Activated CD8-positive, alpha-beta memory T cell treated with anti-CD3 and anti-CD28 coated beads, Interleukin-2, amount 50 U/mL, for 4 hours (primary cell): ENCODE data around the gene DPYSL5.

ENCODE experiments used
- DNase-seq: peaks from one replicate; pipeline ENCODE4 v3.0.0-alpha.2; 2020

DPYSL5 gene

GRCh38 chr2:26934985-26935384, 87.1 kb downstream of the DPYSL5 start:
- no peak for DNase-seq

- no peak for DNase-seq
These were observed 88.9 kb downstream of the DPYSL5 start for GRCh38 chr2:26936855-26937254.

DNA sequence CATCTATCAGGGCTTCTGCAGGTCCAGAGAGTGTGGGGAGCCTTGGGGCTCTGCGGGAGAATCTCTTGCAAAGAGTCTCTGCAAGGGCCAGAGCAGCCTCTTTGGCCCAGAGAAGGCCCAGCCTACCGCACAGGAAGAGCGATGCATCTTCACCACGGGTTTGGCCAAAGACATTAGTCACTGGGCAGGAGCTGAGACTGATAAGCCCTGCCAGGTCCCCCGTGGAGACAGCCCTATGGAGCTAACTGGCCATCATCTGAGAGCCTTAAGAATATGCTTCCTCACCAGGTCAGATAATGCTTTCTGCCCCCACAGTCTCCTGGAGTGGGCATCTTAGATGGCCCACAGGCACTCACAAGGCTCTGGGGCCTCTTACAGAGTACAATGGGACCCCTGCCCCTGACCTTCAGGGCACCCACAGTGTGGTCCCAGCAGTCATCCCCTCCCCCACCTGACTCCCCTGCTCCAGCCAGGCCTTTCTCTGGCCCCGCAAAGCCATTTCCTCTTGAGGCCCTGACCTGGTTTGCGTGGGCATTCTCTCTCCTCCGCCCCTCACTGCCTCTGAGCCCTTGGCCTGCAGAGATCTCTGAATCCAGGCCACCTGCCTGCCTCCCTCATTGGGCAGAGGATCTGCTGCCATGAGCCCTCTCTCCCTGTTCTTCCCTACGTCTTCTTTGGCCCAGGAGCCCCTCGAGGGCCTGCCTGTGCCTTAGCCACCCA, 90.6 kb downstream of the DPYSL5 start:
- no peak for DNase-seq

DNA sequence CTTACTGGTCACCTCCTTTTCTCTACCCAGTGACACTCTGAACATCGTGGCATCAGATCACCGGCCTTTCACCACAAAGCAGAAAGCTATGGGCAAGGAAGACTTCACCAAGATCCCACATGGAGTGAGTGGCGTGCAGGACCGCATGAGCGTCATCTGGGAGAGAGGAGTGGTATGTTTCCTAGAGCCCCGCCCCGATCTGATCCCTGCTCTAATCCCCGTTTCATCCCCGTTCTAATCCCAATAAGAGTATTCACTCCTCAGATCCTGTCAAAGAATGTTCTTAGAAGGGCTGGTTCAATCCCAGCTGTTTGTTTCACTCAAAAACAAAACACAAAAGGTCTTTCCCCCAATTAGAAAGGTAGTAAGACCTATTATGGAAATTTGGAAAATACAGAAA, 92.1 kb downstream of the DPYSL5 start:
- DNase-seq = no peak

DNA sequence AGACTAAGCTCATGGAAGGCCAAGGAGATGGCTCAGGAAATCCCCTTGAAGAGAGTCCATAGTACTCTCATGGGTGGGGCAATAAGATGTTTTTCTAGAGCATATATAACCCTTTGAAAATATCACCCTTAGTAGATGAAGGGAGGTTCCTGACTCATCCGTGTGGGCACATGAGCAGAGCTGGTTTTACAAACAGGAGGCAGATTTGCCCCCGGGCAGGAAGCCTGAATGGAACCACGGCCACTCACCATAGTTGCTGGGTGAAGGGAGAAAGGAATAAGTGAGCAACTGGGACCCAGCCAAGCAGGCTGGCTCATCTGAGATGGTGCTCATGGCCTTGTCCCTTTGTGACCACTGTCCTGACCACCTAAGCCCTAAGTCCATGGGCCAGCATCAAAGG, 93.6 kb downstream of the DPYSL5 start:
- no peak for DNase-seq

DNA sequence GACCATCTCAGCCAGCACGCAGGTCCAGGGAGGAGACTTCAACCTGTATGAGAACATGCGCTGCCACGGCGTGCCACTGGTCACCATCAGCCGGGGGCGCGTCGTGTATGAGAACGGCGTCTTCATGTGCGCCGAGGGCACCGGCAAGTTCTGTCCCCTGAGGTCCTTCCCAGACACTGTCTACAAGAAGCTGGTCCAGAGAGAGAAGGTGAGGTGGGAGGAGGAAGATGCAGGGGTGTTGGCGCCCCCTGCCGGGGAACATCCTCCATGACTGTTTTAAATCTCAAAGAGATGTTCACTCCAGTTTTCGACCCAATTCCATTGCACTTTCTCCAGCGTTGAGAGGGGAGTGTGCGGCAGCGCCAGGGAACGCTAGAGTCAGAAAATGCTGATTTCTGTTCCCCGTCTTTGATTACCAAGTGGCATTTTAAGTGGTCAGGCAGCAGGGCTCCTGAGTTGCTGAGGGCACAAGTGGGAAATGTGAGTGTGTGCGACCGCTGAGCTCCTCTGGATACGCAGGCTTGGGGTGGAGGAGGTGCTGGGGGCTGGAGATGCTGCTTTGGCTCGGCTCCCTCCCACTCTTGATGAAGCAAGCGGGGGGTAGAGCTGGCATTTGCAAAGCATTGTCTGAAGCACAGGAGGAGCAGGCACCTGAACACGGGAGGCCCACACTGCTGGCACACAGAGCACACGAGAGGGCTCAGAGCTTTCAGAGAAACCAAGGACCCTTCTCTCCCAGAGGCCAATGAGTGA, 94.8 kb downstream of the DPYSL5 start:
- DNase-seq = peak; percentile 64

DNA sequence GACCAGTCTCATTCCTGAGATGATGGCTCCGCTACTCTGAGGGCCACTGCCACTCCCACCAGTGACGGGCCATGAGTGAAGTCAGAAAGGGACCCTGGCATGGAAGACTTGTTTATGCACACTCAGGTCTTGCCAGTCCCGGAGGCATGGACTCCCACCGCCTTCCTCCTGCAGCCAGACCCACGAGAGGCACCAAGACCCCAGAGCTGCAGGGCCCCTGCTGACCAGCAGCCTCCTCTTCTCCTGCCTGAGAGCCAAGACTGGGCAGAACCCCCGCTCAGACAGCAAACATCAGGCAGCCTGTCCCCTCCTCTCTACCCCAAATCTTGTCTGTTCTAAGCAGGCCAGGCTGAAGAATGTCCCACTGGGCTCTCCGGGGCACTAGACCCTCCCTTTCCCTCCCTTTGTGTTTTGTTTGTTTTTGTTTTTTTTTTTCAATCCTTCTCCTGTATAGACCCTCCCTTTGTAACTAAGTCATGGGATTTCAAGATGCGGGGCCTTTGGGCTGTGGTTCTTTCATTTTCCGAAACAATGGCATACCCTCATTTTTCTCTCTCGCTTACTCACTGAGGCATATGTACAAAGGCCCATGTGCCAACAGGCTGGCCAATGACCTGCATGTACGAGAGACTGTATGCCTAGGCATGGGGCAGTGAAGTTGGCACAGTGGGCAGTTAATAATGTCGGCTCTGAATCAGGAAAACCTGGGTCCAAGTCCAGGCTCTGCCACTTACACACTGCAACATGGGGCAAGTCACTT, 98.2 kb downstream of the DPYSL5 start:
- DNase-seq = no peak

- DNase-seq = no peak
These were observed 99.2 kb downstream of the DPYSL5 start for GRCh38 chr2:26946841-26947784.

- no peak for DNase-seq
These were observed 100.9 kb downstream of the DPYSL5 start for GRCh38 chr2:26948800-26949199.

DNA sequence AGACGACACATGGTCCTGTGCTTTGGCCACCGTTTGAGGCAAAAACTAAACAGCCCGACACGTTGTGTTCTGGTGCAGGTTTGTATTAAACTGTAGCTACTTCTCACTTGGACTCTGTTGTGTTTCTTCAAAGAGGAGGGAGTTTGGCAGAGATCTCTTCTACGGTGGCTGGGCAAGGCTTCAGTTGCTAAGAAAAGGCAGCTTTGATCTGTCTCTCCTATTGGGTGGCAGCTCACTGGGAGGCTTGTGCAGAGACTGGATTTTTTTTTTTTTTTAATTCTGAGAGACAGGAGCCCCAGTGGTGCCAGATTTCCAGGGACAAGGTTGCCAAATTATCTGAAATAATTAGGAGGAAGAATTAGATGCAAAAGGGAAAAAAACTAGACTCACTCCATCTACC, 102.3 kb downstream of the DPYSL5 start:
- no peak for DNase-seq

DNA sequence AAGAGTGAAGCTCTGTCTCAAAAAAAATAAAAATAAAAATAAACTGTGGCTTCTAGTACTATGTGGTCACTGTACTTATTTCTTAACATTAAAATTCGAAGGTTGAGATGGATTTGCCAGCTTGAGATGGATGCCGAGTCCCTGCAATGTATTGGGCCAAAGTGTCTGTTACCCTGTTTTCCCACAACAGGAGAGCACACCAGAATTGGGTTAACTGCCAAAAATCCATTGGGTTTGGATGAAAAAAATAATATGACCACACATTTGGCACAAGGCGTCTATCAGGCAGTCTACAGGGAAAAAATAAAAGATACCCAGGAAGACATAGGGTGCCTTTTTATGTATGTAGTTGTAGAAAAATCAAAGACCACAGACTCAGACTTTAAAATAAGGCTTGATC, 103.3 kb downstream of the DPYSL5 start:
- no peak for DNase-seq

GRCh38 chr2:26952374-26952773, 104.4 kb downstream of the DPYSL5 start:
- DNase-seq = no peak

DNA sequence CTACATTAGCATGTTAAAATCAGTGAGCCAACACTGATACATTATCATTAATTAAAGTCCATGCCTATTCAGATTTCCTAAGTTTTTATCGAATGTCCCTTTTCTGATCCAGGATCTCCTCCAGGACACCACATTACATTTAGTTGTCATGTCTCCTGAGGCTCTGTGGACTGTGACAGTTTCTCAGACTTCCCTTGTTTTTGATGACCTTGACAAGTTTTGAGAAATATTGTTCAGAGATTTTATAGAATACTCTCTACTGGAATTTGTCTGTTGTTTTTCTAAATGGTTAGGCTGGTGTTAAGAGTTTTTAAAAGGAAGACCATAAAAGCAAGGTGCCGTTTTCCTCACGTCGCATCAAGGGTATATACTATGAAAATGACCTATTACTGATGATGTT, 106.2 kb downstream of the DPYSL5 start:
- no peak for DNase-seq

- no peak for DNase-seq
These were observed 109.1 kb downstream of the DPYSL5 start for GRCh38 chr2:26957041-26957440.

GRCh38 chr2:26957534-26957933, 109.6 kb downstream of the DPYSL5 start:
- DNase-seq = no peak

- no peak for DNase-seq
These were observed 111.4 kb downstream of the DPYSL5 start for GRCh38 chr2:26959331-26959730.

GRCh38 chr2:26964446-26965130, 116.7 kb downstream of the DPYSL5 start:
- no peak for DNase-seq

GRCh38 chr2:26968001-26968400, 120.1 kb downstream of the DPYSL5 start:
- no peak for DNase-seq

DNA sequence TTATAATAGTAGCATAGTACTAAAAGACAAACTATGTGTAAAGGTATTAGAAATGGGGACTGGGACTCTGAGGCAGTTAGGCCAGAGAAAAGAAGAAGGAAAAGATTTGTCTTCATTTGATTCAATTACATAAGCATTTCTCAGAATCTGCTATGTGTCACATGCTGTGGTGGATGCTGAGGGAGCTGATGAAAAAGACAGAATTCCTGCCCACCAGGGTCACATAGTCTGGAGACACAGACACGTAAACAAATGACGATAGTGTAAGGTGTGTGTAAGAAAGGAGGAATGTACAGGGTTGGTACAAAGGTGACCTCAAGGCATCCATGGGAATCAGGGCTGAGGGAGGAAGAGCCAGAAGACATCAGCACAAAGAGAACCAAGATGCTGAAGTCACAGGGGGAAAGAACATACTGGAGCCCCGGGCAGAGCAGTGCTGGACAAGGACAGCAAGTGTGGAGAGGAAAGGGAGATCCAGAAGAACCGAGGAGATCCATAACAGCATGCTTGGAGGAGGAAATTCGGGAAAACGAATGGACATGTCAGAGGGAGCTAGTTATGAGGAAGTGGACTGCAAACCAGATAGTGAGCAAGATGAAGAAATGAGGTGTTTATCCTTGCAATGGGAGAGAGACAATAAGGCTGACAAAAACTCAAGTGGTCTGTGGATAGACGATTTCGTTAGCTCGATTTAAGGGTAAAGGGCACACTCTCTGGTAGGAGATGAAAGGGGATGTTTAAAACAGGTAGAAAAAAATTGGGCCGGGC, 121.3 kb downstream of the DPYSL5 start:
- no peak for DNase-seq

DNA sequence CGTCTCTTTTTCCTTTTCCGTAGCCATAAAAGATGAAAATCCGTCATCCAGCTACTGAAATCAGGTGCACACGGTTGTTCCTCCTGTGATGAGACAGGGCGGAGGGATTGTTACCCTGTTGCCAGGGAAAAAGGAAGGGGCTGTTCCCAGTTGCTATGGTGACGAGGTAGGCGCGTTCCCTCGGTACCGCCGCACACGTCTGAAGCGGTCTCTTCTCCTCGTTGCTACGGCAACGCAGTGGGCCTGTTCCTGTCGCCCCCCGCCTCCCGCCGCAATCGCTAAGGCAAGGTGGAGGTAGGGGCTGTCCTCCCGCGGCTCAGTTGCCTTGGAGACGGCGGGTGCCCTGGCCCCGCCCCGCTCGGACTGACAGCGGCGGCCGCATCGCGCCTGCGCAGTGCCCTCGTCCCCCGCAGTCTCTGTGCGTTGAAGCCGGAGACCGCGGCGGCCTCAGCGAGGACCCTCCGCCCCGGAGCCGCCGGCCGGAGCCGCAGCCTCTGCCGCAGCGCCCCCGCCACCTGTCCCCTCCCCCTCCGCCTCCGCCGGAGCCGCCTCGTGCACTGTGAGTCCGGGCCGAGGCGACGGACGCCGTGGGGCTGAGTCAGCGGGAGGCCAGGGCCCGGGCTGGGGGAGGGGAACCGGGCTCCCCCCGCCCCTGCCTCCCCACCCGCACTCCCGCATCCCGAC, 122.5 kb downstream of the DPYSL5 start, which contains the start of gene MAPRE3:
MAPRE3 (plus strand) TSS at position 394 of the 684 bp plus-strand sequence. CDS start 51,582 bp downstream, outside the sequence.
- DNase-seq = peak; percentile 74
